Measurements from ENCODE around the gene GPC6. TPM values are rescaled to one million over a fixed set of nuclear protein-coding genes. Genes with fewer than 3 reads are reported as not detected.

The GPC6 gene
- total and polyA plus RNA-seq, 9 of the 15 experiments (the other 6 are each of a cell fraction or from before 2014, with no cell fraction given), result under 0.01 to 0.20 (median 0.01) TPM; not detected in 4

- TF ChIP-seq STAG1 (CRISPR knock-in tag; IDR thresholded peaks at IDR 0.05; ENCODE audit: borderline replicate concordance), result no peak
- no peak for TF ChIP-seq NRF1 (conservative IDR thresholded peaks at IDR 0.05 in 1 of 2, IDR thresholded peaks at IDR 0.05 in 1 of 2)
- no peak for TF ChIP-seq ATF4 (CRISPR knock-in tag; IDR thresholded peaks at IDR 0.05)
- TF ChIP-seq ZKSCAN3 (CRISPR knock-in tag; IDR thresholded peaks at IDR 0.05), result no peak
- no peak for TF ChIP-seq HBP1 (CRISPR knock-in tag; IDR thresholded peaks at IDR 0.05)
Measured at GRCh38 chr13:93889430-93889951, 662.9 kb downstream of the GPC6 start (continued).

- in situ Hi-C loops (cut with MboI), result no loop called here
- DNase-seq (ENCODE audit: extremely low read depth in 1 of 4, low spot score in 3 of 4) (no peak), FAIRE-seq (no peak), ATAC-seq (no peak)
- CTCF ChIA-PET (ENCODE audit: low intra/inter-chr PET ratio), result no interaction called here
- H4K20me1 ChIP-seq (replicated peaks; ENCODE audit: control insufficient read depth, insufficient read depth, low read length), result no peaks in the 10 kb centered on the region
- H3K79me2 ChIP-seq (ENCODE audit: control insufficient read depth, insufficient read depth, low read length), result no peaks in the 10 kb centered on the region
- H3K27ac ChIP-seq (ENCODE audit: extremely low read depth, low read depth, low read length), result no peak overlapping the region
- no peaks in the 10 kb centered on the region for H3K9me3 ChIP-seq (replicated peaks; ENCODE audit: control insufficient read depth, insufficient read depth, low read depth, low read length)
- POLR2A ChIA-PET, result no interaction called here
- no peak overlapping the region for H2AFZ ChIP-seq (ENCODE audit: low read depth, low read length)
- H3K9me1 ChIP-seq (ENCODE audit: control insufficient read depth, insufficient read depth, low read length), result no peaks in the 10 kb centered on the region
- WGBS (ENCODE audit: insufficient coverage, low coverage, missing lambda C conversion rate), result 0% methylated on average over 2 of the region's 2 CpGs
- no peak for TF ChIP-seq NELFE (IDR thresholded peaks at IDR 0.05; ENCODE audit: insufficient read depth, insufficient read length)
- no peak for TF ChIP-seq ZNF507 (tag; conservative IDR thresholded peaks at IDR 0.05)
- no peak for TF ChIP-seq BRF2 (IDR thresholded peaks at IDR 0.05; ENCODE audit: borderline replicate concordance, insufficient read depth, insufficient read length)
- no peak for TF ChIP-seq ARHGAP35 (IDR thresholded peaks at IDR 0.05; ENCODE audit: partially characterized antibody)
- TF ChIP-seq NR2F6 (CRISPR knock-in tag; IDR thresholded peaks at IDR 0.05), result no peak
- BruUV-seq (replicated peaks), result no TSS peak
- no peaks in the 10 kb centered on the region for H3K36me3 ChIP-seq (ENCODE audit: control insufficient read depth, insufficient read depth, low read length)
- H3K4me2 ChIP-seq (ENCODE audit: insufficient read depth, low read length), result no peak overlapping the region
- H3K4me3 ChIP-seq, result no peak overlapping the region
- H3K27me3 ChIP-seq (ENCODE audit: control insufficient read depth in 2 of 2, insufficient read depth in 2 of 2, low read length in 2 of 2), result no peaks in the 10 kb centered on the region
- intact Hi-C loops (cut with micrococcal nuclease), result no loop called here
- no peaks in the 10 kb centered on the region for H3K4me1 ChIP-seq (replicated peaks in 1 of 2; ENCODE audit: control insufficient read depth in 2 of 2, insufficient read depth in 2 of 2, low read length in 2 of 2)
- H3K9ac ChIP-seq (ENCODE audit: insufficient read depth in 1 of 2, low read depth in 2 of 2, low read length in 2 of 2), result no peak overlapping the region
Measured at GRCh38 chr13:93899981-93900380, 673.4 kb downstream of the GPC6 start.
